ENCODE results near the gene HLA-A. TPM values are rescaled to one million over a fixed set of nuclear protein-coding genes. Genes with fewer than 3 reads are reported as not detected.

Gene HLA-A
- total and polyA plus RNA-seq, 2 of the 13 experiments (the other 11 are each of a cell fraction or from before 2014, with no cell fraction given) = 345 to 527 TPM

DNA sequence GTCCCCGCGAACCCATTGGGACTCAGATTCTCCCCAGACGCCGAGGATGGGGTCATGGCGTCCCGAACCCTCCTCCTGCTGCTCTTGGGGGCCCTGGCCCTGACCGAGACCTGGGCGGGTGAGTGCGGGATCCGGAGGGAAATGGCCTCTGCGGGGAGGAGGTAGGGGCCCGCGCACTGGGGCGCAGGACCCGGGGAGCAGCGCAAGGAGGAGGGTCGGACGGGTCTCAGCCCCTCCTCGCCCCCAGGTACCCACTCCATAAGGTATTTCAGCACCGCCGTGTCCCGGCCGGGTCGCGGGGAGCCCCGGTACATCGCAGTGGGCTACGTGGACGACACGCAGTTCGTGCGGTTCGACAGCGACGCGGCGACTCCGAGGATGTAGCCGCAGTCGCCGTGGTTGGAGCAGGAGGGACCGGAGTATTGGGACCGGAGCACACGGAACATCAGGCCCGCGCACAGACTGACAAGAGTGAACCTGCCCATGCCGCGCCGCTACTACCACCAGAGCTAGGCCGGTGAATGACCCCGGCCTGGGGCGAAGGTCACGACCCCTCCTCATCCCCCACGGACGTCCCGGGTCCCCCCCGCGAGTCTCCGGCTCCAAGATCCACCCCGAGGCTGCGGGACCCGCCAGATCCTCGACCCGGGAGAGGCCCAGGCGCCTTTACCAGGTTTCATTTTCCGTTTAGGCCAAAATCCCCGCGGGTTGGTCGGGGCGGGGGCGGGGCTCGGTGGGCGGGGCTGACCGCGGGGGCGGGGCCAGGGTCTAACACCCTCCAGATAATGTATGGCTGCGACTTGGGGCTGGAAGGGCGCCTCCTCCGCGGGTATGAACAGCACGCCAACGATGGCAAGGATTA lies 15.7 kb upstream of the HLA-A start (continued):
- 0 out of 2 replicates have a peak, but pooled peaks have one; percentile 43 for TF ChIP-seq SNAPC4 (CRISPR knock-in tag; IDR thresholded peaks at IDR 0.05)
- peak; percentile 30; the same call in 1 of the 2 replicates for TF ChIP-seq ZNF142 (CRISPR knock-in tag; IDR thresholded peaks at IDR 0.05)
- TF ChIP-seq, protein P1, sequence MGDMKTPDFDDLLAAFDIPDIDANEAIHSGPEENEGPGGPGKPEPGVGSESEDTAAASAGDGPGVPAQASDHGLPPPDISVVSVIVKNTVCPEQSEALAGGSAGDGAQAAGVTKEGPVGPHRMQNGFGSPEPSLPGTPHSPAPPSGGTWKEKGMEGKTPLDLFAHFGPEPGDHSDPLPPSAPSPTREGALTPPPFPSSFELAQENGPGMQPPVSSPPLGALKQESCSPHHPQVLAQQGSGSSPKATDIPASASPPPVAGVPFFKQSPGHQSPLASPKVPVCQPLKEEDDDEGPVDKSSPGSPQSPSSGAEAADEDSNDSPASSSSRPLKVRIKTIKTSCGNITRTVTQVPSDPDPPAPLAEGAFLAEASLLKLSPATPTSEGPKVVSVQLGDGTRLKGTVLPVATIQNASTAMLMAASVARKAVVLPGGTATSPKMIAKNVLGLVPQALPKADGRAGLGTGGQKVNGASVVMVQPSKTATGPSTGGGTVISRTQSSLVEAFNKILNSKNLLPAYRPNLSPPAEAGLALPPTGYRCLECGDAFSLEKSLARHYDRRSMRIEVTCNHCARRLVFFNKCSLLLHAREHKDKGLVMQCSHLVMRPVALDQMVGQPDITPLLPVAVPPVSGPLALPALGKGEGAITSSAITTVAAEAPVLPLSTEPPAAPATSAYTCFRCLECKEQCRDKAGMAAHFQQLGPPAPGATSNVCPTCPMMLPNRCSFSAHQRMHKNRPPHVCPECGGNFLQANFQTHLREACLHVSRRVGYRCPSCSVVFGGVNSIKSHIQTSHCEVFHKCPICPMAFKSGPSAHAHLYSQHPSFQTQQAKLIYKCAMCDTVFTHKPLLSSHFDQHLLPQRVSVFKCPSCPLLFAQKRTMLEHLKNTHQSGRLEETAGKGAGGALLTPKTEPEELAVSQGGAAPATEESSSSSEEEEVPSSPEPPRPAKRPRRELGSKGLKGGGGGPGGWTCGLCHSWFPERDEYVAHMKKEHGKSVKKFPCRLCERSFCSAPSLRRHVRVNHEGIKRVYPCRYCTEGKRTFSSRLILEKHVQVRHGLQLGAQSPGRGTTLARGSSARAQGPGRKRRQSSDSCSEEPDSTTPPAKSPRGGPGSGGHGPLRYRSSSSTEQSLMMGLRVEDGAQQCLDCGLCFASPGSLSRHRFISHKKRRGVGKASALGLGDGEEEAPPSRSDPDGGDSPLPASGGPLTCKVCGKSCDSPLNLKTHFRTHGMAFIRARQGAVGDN (CRISPR knock-in tag; IDR thresholded peaks at IDR 0.05) = peak; percentile 89
- TF ChIP-seq NR3C1 (CRISPR knock-in tag; IDR thresholded peaks at IDR 0.05) = no peak
- TF ChIP-seq ZNF414 (CRISPR knock-in tag; IDR thresholded peaks at IDR 0.05) = no peak
- TF ChIP-seq DDIT3 (CRISPR knock-in tag; IDR thresholded peaks at IDR 0.05) = no peak
- TF ChIP-seq TMF1 (CRISPR knock-in tag; IDR thresholded peaks at IDR 0.05; ENCODE audit: low read depth) = peak; percentile 30; the same call in 1 of the 2 replicates
- TF ChIP-seq TCF7 (IDR thresholded peaks at IDR 0.05; ENCODE audit: low read depth) = no peak
- peak; percentile 42; the same call in 1 of the 2 replicates for TF ChIP-seq TEAD2 (CRISPR knock-in tag; IDR thresholded peaks at IDR 0.05)
- TF ChIP-seq ELF4 (CRISPR knock-in tag; IDR thresholded peaks at IDR 0.05; ENCODE audit: borderline replicate concordance) = no peak
- peak; percentile 43 for TF ChIP-seq GABPB1 (CRISPR knock-in tag; IDR thresholded peaks at IDR 0.05)

Data from HepG2 (cell line).